Stimulated activated CD8-positive, alpha-beta memory T cell treated with anti-CD3 and anti-CD28 coated beads, Interleukin-12 subunit alpha, Interleukin-12 subunit beta, amount 100 ng/mL, for 4 hours (primary cell): ENCODE measurements around the gene PDE10A.

Source experiments
- DNase-seq: peaks from one replicate; pipeline ENCODE4 v3.0.0-alpha.2; 2020; ENCODE audit warnings: low read depth

The PDE10A gene

DNA sequence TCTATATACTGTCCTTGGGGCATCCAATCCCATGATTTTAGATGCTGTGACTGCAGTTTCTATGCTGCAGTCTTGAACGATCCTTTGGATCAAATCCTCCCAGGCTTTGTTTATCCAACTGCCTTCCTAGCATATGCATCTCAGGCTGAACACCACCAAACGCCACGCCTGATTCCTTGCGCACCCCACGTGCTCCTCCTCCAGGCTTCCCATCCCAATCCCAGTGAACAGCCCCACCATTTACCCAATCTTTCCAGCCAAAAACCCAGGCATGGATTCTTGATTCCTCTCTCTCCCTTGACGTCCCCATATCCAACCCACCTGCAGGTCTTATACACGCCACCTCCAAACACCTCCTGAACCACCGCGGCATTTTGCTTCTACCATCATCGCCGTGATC lies 7.8 kb downstream of the PDE10A start:
- DNase-seq, result no peak

DNA sequence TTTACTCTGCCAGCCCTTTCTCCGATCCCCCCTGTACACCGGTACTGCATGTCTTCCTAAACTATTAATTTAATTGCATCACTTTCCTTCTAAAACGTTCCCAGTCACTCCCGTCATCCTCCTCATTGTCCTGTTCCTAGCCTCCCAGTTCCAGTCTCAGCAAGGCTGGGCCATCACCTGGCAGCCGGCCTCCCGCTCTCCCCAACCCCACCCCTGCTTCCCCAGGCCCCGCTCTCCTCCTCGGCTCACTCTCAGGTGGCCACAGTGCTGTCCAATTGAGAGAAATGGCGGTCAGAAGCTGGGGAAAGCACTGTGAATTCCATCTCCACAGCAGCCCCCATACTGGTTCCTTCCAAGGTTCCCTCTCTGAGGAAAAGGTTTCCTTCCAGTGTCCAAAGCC lies 8.9 kb downstream of the PDE10A start:
- no peak for DNase-seq

DNA sequence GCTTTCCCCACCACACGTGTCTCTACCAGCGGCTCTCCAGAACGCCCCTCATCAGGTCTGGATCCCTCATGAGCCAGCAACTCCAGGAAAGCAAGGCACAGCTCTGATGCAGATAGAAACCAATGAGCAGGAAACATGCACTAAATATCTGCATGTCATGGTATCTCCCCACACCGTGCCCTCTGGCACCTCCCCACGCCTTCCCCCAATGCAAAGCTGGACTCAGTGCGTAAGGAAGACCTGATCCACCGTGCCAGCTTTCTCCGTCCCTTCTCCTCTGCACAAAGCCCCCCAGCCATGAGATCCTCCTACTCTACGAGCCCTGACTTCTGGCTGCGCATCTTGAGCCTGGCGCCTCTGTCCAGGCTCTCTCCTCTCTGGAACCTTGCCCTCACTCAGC lies 9.4 kb downstream of the PDE10A start:
- no peak for DNase-seq

- no peak for DNase-seq
Measured at GRCh38 chr6:165653196-165653595, 9.8 kb downstream of the PDE10A start.

GRCh38 chr6:165652766-165653165 lies 10.3 kb downstream of the PDE10A start:
- DNase-seq, result no peak

DNA sequence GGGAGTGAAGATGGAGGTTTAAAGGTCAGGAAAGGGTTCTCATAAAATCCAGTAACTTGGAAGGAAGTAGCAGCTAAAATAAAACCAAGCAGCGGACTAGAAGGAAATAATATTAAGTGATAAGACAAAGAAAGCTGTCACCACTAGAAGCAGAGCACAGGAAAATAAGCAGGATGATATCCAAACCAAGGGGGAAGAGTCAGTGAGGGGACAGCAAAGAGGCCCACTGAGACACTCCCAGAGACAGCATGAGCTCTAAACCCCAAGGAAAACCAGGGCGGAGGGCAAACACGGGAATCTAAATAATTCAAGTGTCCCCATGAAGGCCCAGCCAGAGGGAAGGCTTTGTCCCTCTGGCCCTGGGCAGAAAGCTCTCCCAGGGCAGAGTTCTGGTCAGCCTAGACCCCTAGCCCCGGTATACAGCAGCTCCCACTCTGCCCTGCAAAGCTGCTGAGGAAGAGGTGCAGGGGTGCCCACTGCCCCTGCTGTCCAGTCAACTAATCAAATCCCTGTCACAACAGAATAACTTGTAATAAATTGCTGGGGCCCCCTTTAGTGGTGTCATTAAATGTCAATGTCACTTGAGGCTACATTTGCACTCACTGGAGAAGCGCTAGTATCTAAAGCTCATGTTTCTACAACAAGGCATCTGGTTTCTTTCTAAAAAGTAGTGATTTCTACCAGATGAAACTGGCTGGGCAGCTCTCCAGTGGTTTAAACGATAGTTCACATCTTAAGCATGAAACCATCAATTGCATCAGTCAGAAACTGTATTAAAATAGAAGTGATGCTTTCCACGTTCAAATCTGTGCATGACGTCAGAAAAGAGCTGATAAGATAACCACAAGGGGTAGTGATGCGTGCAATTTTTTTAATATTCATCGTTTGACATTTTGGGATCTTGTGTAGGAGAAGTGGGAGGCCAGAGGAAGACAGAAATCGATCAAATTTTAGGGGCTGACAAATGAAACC lies 13.6 kb downstream of the PDE10A start:
- DNase-seq, result no peak

GRCh38 chr6:165647041-165647440 lies 16.0 kb downstream of the PDE10A start:
- no peak for DNase-seq

DNA sequence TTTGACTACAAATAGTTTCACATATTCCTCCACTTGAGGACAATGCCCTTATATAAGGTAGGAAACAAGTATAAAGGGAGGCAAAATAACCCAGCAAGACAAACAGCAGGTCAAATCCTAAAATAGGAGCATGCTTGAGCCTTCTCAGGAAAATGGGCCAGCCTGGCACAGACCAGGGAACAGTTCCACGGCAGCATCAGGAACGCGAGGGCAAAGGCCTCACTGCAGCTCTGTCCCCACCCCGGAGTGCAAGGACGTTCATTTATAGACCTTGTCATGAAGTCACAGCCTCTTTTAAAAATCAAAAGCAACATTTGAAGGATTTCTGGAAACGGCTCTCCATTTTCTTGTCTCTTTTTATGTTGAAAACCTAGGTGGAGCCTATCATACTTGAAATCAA lies 17.1 kb downstream of the PDE10A start:
- no peak for DNase-seq

- no peak for DNase-seq
Measured at GRCh38 chr6:165644586-165645266, 18.3 kb downstream of the PDE10A start.

- DNase-seq, result no peak
Measured at GRCh38 chr6:165643015-165643414, 20.0 kb downstream of the PDE10A start.

- no peak for DNase-seq
Measured at GRCh38 chr6:165641672-165642156, 21.3 kb downstream of the PDE10A start.

DNA sequence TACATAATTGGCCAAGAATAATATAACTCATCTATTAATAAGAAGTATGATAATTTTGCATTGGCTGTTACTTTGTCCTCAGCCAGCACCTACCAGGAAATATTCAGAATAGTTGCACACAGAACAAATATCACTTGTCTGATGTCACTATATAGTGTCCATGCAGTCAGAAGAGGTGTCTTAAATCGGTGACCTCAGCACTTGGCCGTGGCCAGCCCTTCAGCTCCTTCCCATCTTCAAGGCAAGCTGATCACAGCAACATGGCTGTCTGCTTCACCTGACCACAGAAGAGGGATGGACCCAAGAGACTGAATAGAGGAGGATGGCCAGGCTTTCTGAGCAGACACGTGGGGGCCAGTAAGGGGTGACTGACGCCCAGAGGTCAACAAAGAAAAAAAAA lies 22.2 kb downstream of the PDE10A start:
- DNase-seq, result no peak

GRCh38 chr6:165638530-165638929 lies 24.5 kb downstream of the PDE10A start:
- no peak for DNase-seq

GRCh38 chr6:165637586-165637985 lies 25.5 kb downstream of the PDE10A start:
- no peak for DNase-seq

DNA sequence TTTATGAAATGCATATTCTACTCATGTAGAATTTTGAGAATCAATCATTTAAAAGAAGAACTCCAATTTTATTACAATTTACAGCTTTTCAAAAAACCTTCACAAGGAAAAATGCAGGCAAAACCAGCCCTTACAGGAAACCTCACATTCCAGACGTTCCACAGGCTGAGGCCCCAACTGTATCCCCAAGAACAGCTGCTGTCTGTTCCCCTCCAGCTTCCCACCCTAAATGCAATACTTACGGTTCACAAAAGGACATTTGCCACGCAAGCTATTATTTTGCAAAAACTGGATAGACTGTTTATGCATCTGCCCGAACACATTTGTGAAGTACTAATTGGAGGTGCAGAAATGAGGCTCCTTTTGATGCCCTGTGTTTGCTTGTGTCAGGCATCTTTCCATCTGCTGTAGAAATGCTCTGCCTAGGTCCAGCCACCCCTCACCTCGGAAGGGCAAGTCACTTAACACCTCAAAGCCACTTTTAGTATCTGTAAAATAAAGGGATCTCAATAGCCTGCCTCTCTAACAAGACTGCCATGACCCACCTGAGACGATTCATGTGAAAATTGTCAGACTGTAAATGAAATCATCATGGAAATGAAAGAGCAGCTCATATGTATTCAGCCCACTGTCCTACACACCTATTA lies 26.5 kb downstream of the PDE10A start:
- DNase-seq, result no peak

DNA sequence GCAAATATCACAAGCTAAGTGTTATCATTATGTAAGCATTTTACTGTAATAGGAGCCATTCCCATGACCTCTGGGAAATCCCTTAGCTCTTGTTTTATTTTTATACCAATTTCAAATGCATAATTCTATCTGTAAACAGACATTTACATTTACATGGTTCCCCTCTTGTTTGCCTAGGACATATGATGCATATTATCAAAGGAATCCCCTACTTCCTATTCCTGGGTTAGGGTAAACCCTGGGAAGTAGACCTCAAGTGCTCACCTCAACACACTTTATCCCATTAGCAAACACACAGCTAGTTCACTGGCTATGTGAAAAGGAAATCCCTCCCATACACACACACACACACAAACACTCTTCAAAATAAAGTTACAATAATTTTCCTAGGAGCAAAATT lies 27.1 kb downstream of the PDE10A start:
- DNase-seq, result no peak

DNA sequence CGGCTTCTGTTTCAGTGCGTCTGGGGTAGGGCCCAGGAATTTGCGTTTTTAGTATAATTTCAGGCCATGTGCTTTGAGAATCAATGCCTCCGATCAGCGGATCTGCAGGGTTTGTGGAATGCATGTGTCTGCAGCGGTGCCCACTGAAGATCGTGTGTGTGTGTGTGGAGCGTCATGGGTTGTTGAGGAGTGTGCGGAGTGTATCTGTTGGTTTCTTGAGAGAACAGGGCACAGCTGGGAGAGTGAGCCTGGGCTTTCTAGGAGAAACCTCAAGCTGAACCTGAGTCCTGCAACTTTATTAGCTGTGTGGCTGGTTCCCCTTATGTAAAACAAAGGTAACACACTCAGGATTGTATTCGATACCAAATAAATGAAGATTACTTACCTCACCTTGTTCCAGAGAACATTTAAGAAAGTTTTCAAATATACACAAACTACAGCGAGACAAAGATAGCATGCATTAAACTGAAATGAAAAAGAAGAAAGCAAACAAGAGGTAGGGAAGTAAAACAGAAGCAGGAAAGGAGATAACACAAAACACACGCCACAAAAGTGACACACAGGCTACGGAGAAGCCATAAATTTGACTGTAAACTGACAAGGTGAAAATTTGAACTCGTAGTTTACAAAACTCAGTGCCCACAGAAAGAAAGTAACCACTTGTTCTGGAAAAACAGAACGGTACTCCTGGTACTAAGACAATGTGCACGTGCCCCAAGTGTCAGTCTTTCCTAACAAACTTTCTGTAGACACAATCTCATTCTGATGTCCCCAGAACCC lies 28.8 kb downstream of the PDE10A start:
- DNase-seq, result no peak

GRCh38 chr6:165632194-165632593 lies 30.8 kb downstream of the PDE10A start:
- DNase-seq, result no peak

GRCh38 chr6:165630544-165630953 lies 32.5 kb downstream of the PDE10A start:
- DNase-seq, result no peak

GRCh38 chr6:165628955-165629354 lies 34.1 kb downstream of the PDE10A start:
- DNase-seq, result no peak

DNA sequence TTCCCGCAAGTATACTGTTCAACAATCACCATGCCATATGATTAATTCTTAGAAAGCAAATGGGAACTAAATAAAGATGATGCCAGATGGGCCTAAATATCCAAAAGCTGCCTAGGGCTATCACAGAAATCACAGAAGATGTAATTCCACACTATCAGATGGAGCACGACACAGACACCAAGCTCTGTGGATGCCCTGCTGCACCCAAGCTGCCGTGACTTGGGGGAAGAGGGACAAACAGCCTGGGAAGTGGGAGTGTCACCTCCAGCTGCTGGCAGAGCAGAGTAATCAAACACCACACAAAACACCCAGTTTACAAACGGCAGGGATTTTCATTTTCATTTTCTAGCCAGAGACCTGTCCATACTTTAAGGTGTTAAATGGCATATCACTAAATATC lies 35.7 kb downstream of the PDE10A start:
- no peak for DNase-seq

DNA sequence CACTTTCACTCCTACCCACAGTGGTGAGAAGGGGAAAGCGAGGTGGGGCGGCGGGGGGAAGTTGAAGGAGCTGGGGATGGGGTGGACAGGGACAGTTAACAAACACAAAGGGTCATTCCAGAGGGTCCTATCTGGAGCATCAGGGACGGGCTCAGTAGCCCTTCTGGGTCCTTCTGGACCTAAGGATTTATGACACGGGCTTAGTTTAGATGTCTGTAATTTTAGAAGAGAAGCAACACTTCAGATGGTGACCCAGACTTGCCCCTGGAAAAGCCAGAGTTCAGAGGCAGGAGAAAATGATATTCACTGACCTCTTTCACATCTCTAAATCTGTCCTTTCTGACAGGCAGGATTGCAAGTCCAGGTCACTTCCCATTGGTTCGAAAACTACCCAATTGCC lies 36.3 kb downstream of the PDE10A start:
- DNase-seq, result no peak
